Colonic mucosa (tissue), 4 donors: ENCODE data around the gene LRP1B. TPM values are rescaled to one million over a fixed set of nuclear protein-coding genes. Genes with fewer than 3 reads are reported as not detected.

Source experiments
- DNase-seq: peaks from one replicate; pipeline ENCODE4 v3.0.0-alpha.2; 2020
- H3K27ac ChIP-seq: fragments of 200-600 bp; one replicate; pipeline ENCODE4 v1.8.0; 2021
- H3K27me3 ChIP-seq: fragments of 200-600 bp; one replicate; pipeline ENCODE4 v1.8.0; 2021
- H3K36me3 ChIP-seq: fragments of 200-600 bp; one replicate; pipeline ENCODE4 v1.8.0; 2021
- H3K4me1 ChIP-seq: fragments of 200-600 bp; one replicate; pipeline ENCODE4 v1.8.0; 2021; ENCODE audit warnings: mild to moderate bottlenecking
- H3K4me3 ChIP-seq: fragments of 200-600 bp; one replicate; pipeline ENCODE4 v1.8.0; 2021
- H3K9ac ChIP-seq, 2 donors: one replicate each; pipeline ENCODE4 v1.7.0; 2013; ENCODE audit warnings: control low read depth in 2 of 2, low read depth in 2 of 2, low read length in 2 of 2
- H3K9me3 ChIP-seq: fragments of 200-600 bp; one replicate; pipeline ENCODE4 v1.8.0; 2021
- CTCF ChIP-seq: fragments of 200-600 bp; IDR thresholded peaks from one replicate; pipeline ENCODE4 v1.8.0; 2022; ENCODE audit warnings: antibody characterized with exemption, mild to moderate bottlenecking
- intact Hi-C: fragments of 100-400 bp; cut with DNase I; formaldehyde crosslinking; loops from one replicate; pipeline ENCODE4 v1.14.1; 2022
- total RNA-seq, 2 donors: library from RNA; stranded (reverse); fragmentation: NEBNext Ultra II Directional in 1 of 2; extraction: Animal tissue kit (Norgen Biotek cat#: 25700) in 1 of 2; gene quantifications; one replicate each; pipeline ENCODE4 v1.2.1, GENCODE V29; 2021
- donor health status: healthy.
- donor health status: DM: no; HTN: no; CAD: no.
- donor health status: DM: no; HTN: no; CAD: no.

Gene LRP1B
- total RNA-seq, 2 donors from 2014 or later = 0.10 to 0.19 TPM

- H3K4me1 ChIP-seq = no peaks in the 10 kb centered on the region
- H3K27me3 ChIP-seq = no peaks in the 10 kb centered on the region
- no peak overlapping the region for H3K27ac ChIP-seq
- intact Hi-C loops = no loop called here
- no peak overlapping the region for H3K9ac ChIP-seq
- no peak for DNase-seq
- no peaks in the 10 kb centered on the region for H3K9me3 ChIP-seq
- H3K4me3 ChIP-seq = no peak overlapping the region
- TF ChIP-seq CTCF = no peak
- H3K36me3 ChIP-seq = no peaks in the 10 kb centered on the region
Observed at GRCh38 chr2:141201016-141201565, 929.7 kb downstream of the LRP1B start.

- Histone ChIP-seq H3K9me3 (no peaks in the 10 kb centered on the region), H3K27ac (no peak overlapping the region), H3K4me3 (no peak overlapping the region), H3K9ac (no peak overlapping the region), H3K4me1 (no peaks in the 10 kb centered on the region), H3K27me3 (no peaks in the 10 kb centered on the region), H3K36me3 (no peaks in the 10 kb centered on the region)
- no peak for DNase-seq
- no peak for TF ChIP-seq CTCF
- intact Hi-C loops = no loop called here
Observed at GRCh38 chr2:141200191-141200590, 930.6 kb downstream of the LRP1B start.

- Histone ChIP-seq H3K4me3 (no peak overlapping the region), H3K9me3 (no peaks in the 10 kb centered on the region), H3K27ac (no peak overlapping the region), H3K36me3 (no peaks in the 10 kb centered on the region), H3K4me1 (no peaks in the 10 kb centered on the region), H3K27me3 (no peaks in the 10 kb centered on the region), H3K9ac (no peak overlapping the region)
- intact Hi-C loops = no loop called here
- no peak for DNase-seq
- no peak for TF ChIP-seq CTCF
Observed at GRCh38 chr2:141199711-141200110, 931.1 kb downstream of the LRP1B start.

GRCh38 chr2:141195087-141195486 lies 935.7 kb downstream of the LRP1B start:
- intact Hi-C loops = no loop called here
- Histone ChIP-seq H3K27me3 (no peaks in the 10 kb centered on the region), H3K9me3 (no peaks in the 10 kb centered on the region), H3K27ac (no peak overlapping the region), H3K9ac (no peak overlapping the region), H3K4me3 (no peak overlapping the region), H3K36me3 (no peaks in the 10 kb centered on the region), H3K4me1 (no peaks in the 10 kb centered on the region)
- TF ChIP-seq CTCF = no peak
- no peak for DNase-seq

GRCh38 chr2:141187075-141187439 lies 943.8 kb downstream of the LRP1B start:
- H3K4me1 ChIP-seq = no peaks in the 10 kb centered on the region
- intact Hi-C loops = no loop called here
- no peak for DNase-seq
- no peaks in the 10 kb centered on the region for H3K9me3 ChIP-seq
- H3K27me3 ChIP-seq = no peaks in the 10 kb centered on the region
- H3K36me3 ChIP-seq = no peaks in the 10 kb centered on the region
- H3K27ac ChIP-seq = no peak overlapping the region
- H3K4me3 ChIP-seq = no peak overlapping the region
- TF ChIP-seq CTCF = no peak
- H3K9ac ChIP-seq = no peak overlapping the region
